Measurements from ENCODE around the gene FAM83F.
"Not testable (repeated sequence)": the region's sequence is repeated elsewhere in the genome, so short reads cannot be mapped to it uniquely, and the experiment has no call there.

Gene FAM83F

GRCh38 chr22:40021401-40022000 lies 26.7 kb downstream of the FAM83F start:
- Histone ChIP-seq H3K4me3 (ENCODE audit: insufficient read length, low read depth) (no peak overlapping the region), H3K4me1 (ENCODE audit: insufficient read depth, insufficient read length) (no peaks in the 10 kb centered on the region), H3K9ac (ENCODE audit: insufficient read length, low read depth) (no peak overlapping the region), H3K36me3 (ENCODE audit: insufficient read depth, insufficient read length, low read length) (peaks cover 8% of the 10 kb centered on the region), H3K9me3 (ENCODE audit: insufficient read depth, low read length) (no peaks in the 10 kb centered on the region), H3K27me3 (ENCODE audit: insufficient read depth, insufficient read length) (no peaks in the 10 kb centered on the region)
- TF ChIP-seq YY1 (IDR thresholded peaks at IDR 0.05; ENCODE audit: insufficient read depth, insufficient read length) (no peak), ZNF274 (IDR thresholded peaks at IDR 0.05; ENCODE audit: low read depth, low read length) (no peak), SUZ12 (IDR thresholded peaks at IDR 0.05; ENCODE audit: extremely low read depth, insufficient read depth, insufficient read length) (no peak)
- DNase-seq (ENCODE audit: low read depth, low spot score), result no peak

GRCh38 chr22:40022536-40023240 lies 27.9 kb downstream of the FAM83F start:
- Histone ChIP-seq H3K4me3 (ENCODE audit: insufficient read length, low read depth) (no peak overlapping the region), H3K36me3 (ENCODE audit: insufficient read depth, insufficient read length, low read length) (peaks cover 8% of the 10 kb centered on the region), H3K27me3 (ENCODE audit: insufficient read depth, insufficient read length) (no peaks in the 10 kb centered on the region), H3K9me3 (ENCODE audit: insufficient read depth, low read length) (no peaks in the 10 kb centered on the region), H3K9ac (ENCODE audit: insufficient read length, low read depth) (no peak overlapping the region), H3K4me1 (ENCODE audit: insufficient read depth, insufficient read length) (no peaks in the 10 kb centered on the region)
- TF ChIP-seq YY1 (IDR thresholded peaks at IDR 0.05; ENCODE audit: insufficient read depth, insufficient read length) (no peak), SUZ12 (IDR thresholded peaks at IDR 0.05; ENCODE audit: extremely low read depth, insufficient read depth, insufficient read length) (no peak), ZNF274 (IDR thresholded peaks at IDR 0.05; ENCODE audit: low read depth, low read length) (no peak)
- no peak for DNase-seq (ENCODE audit: low read depth, low spot score)

- no peak for DNase-seq (ENCODE audit: low read depth, low spot score)
- Histone ChIP-seq H3K9me3 (ENCODE audit: insufficient read depth, low read length) (no peaks in the 10 kb centered on the region), H3K4me1 (ENCODE audit: insufficient read depth, insufficient read length) (no peaks in the 10 kb centered on the region), H3K36me3 (ENCODE audit: insufficient read depth, insufficient read length, low read length) (peaks cover 8% of the 10 kb centered on the region), H3K9ac (ENCODE audit: insufficient read length, low read depth) (no peak overlapping the region), H3K4me3 (ENCODE audit: insufficient read length, low read depth) (no peak overlapping the region), H3K27me3 (ENCODE audit: insufficient read depth, insufficient read length) (no peaks in the 10 kb centered on the region)
- no peak for TF ChIP-seq ZNF274 (IDR thresholded peaks at IDR 0.05; ENCODE audit: low read depth, low read length)
- no peak for TF ChIP-seq SUZ12 (IDR thresholded peaks at IDR 0.05; ENCODE audit: extremely low read depth, insufficient read depth, insufficient read length)
- no peak for TF ChIP-seq YY1 (IDR thresholded peaks at IDR 0.05; ENCODE audit: insufficient read depth, insufficient read length)
These were observed 28.6 kb downstream of the FAM83F start for GRCh38 chr22:40023341-40023841.

GRCh38 chr22:40024201-40025061 lies 29.7 kb downstream of the FAM83F start:
- H3K4me1 ChIP-seq (ENCODE audit: insufficient read depth, insufficient read length), result peaks cover under 1% of the 10 kb centered on the region

GRCh38 chr22:40025062-40025379 lies 30.3 kb downstream of the FAM83F start:
- DNase-seq (ENCODE audit: low read depth, low spot score); H3K36me3 ChIP-seq (ENCODE audit: insufficient read depth, insufficient read length, low read length); H3K4me1 ChIP-seq (ENCODE audit: insufficient read depth, insufficient read length); H3K27me3 ChIP-seq (ENCODE audit: insufficient read depth, insufficient read length); H3K9ac ChIP-seq (ENCODE audit: insufficient read length, low read depth); H3K4me3 ChIP-seq (ENCODE audit: insufficient read length, low read depth); H3K9me3 ChIP-seq (ENCODE audit: insufficient read depth, low read length): not testable (repeated sequence)

More at GRCh38 chr22:40024201-40025061, 29.7 kb downstream of the FAM83F start:
- H3K9me3 ChIP-seq (ENCODE audit: insufficient read depth, low read length), result no peaks in the 10 kb centered on the region
- no peak overlapping the region for H3K9ac ChIP-seq (ENCODE audit: insufficient read length, low read depth)
- peaks cover 7% of the 10 kb centered on the region for H3K36me3 ChIP-seq (ENCODE audit: insufficient read depth, insufficient read length, low read length)
- no peak overlapping the region for H3K4me3 ChIP-seq (ENCODE audit: insufficient read length, low read depth)
- no peaks in the 10 kb centered on the region for H3K27me3 ChIP-seq (ENCODE audit: insufficient read depth, insufficient read length)
- no peak for TF ChIP-seq ZNF274 (IDR thresholded peaks at IDR 0.05; ENCODE audit: low read depth, low read length)
- no peak for TF ChIP-seq YY1 (IDR thresholded peaks at IDR 0.05; ENCODE audit: insufficient read depth, insufficient read length)
- TF ChIP-seq SUZ12 (IDR thresholded peaks at IDR 0.05; ENCODE audit: extremely low read depth, insufficient read depth, insufficient read length), result no peak
- DNase-seq (ENCODE audit: low read depth, low spot score), result no peak

GRCh38 chr22:40025856-40026255 lies 31.1 kb downstream of the FAM83F start:
- Histone ChIP-seq H3K9ac (ENCODE audit: insufficient read length, low read depth) (no peak overlapping the region), H3K9me3 (ENCODE audit: insufficient read depth, low read length) (no peaks in the 10 kb centered on the region)

GRCh38 chr22:40026641-40027040 lies 31.9 kb downstream of the FAM83F start:
- Histone ChIP-seq H3K36me3 (ENCODE audit: insufficient read depth, insufficient read length, low read length) (no peaks in the 10 kb centered on the region), H3K9me3 (ENCODE audit: insufficient read depth, low read length) (no peaks in the 10 kb centered on the region), H3K4me3 (ENCODE audit: insufficient read length, low read depth) (no peak overlapping the region), H3K27me3 (ENCODE audit: insufficient read depth, insufficient read length) (no peaks in the 10 kb centered on the region), H3K9ac (ENCODE audit: insufficient read length, low read depth) (no peak overlapping the region), H3K4me1 (ENCODE audit: insufficient read depth, insufficient read length) (peaks cover 6% of the 10 kb centered on the region)
- no peak for DNase-seq (ENCODE audit: low read depth, low spot score)
- TF ChIP-seq SUZ12 (IDR thresholded peaks at IDR 0.05; ENCODE audit: extremely low read depth, insufficient read depth, insufficient read length) (no peak), ZNF274 (IDR thresholded peaks at IDR 0.05; ENCODE audit: low read depth, low read length) (no peak), YY1 (IDR thresholded peaks at IDR 0.05; ENCODE audit: insufficient read depth, insufficient read length) (no peak)

More at GRCh38 chr22:40025856-40026255, 31.1 kb downstream of the FAM83F start:
- H3K36me3 ChIP-seq (ENCODE audit: insufficient read depth, insufficient read length, low read length), result no peaks in the 10 kb centered on the region
- H3K4me1 ChIP-seq (ENCODE audit: insufficient read depth, insufficient read length), result peaks cover 6% of the 10 kb centered on the region
- no peaks in the 10 kb centered on the region for H3K27me3 ChIP-seq (ENCODE audit: insufficient read depth, insufficient read length)
- DNase-seq (ENCODE audit: low read depth, low spot score), result no peak
- TF ChIP-seq ZNF274 (IDR thresholded peaks at IDR 0.05; ENCODE audit: low read depth, low read length), result no peak
- TF ChIP-seq YY1 (IDR thresholded peaks at IDR 0.05; ENCODE audit: insufficient read depth, insufficient read length), result no peak
- TF ChIP-seq SUZ12 (IDR thresholded peaks at IDR 0.05; ENCODE audit: extremely low read depth, insufficient read depth, insufficient read length), result no peak
- no peak overlapping the region for H3K4me3 ChIP-seq (ENCODE audit: insufficient read length, low read depth)
